ENCODE data around the gene SLC26A8.
"Not testable (repeated sequence)": the region's sequence is repeated elsewhere in the genome, so short reads cannot be mapped to it uniquely, and the experiment has no call there.

Gene SLC26A8

DNA sequence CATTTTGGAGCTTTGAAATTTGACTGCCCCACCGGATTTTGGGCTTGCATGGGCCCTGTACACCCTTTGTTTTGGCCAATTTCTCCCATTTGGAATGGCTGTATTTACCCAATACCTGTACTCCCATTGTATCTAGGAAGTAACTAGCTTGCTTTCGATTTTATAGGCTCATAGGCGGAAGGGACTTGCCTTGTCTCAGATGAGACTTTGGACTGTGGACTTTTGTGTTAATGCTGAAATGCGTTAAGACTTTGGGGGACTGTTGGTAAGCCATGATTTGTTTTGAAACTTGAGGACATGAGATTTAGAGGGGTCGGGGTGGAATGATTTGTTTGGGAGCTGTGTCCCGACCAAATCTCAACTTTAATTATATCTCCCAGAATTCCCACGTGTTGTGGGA is 83.3 kb downstream of the SLC26A8 start:
- not testable (repeated sequence) for H3K36me3 ChIP-seq (ENCODE audit: control insufficient read depth in 1 of 2, insufficient read depth in 2 of 2, low read length in 2 of 2); H3K9me3 ChIP-seq (ENCODE audit: control insufficient read depth in 1 of 2, low read length in 2 of 2); H3K4me3 ChIP-seq (ENCODE audit: low read depth in 1 of 2, low read length in 2 of 2); H3K27ac ChIP-seq (ENCODE audit: low read length); H3K4me1 ChIP-seq (ENCODE audit: control insufficient read depth in 1 of 2, insufficient read depth in 2 of 2, low read length in 2 of 2); H3K27me3 ChIP-seq (ENCODE audit: low read depth, low read length)

DNA sequence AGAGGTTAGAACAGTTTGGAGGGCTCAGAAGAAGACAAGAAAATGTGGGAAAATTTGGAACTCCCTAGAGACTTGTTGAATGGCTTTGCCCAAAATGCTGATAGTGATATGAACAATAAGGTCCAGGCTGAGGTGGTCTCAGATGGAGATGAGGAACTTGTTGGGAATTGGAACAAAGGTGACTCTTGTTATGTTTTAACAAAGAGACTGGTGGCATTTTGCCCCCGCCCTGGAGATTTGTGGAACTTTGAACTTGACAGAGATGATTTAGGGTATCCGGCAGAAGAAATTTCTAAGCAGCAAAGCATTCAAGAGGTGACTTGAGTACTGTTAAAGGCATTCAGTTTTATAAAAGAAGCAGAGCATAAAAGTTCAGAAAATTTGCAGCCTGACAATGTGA is 84.4 kb downstream of the SLC26A8 start:
- not testable (repeated sequence) for H3K9me3 ChIP-seq (ENCODE audit: control insufficient read depth in 1 of 2, low read length in 2 of 2); H3K27me3 ChIP-seq (ENCODE audit: low read depth, low read length); H3K36me3 ChIP-seq (ENCODE audit: control insufficient read depth in 1 of 2, insufficient read depth in 2 of 2, low read length in 2 of 2); H3K4me3 ChIP-seq (ENCODE audit: low read depth in 1 of 2, low read length in 2 of 2); H3K4me1 ChIP-seq (ENCODE audit: control insufficient read depth in 1 of 2, insufficient read depth in 2 of 2, low read length in 2 of 2); H3K27ac ChIP-seq (ENCODE audit: low read length)

DNA sequence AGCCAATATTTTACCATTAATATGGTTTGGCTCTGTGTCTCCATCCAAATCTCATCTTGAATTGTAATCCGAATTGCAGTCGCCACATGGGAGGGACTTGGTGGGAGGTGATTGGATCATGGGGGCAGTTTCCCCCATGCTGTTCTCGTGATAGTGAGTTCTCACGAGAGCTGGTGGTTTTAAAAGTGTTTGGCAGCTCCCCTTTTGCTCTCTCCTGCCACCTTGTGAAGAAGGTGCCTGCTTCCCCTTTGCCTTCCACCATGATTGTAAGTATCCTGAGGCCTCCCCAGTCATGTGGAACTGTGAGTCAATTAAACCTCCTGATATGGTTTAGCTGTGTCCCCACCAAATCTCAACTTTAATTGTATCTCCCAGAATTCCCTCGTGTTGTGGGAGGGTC is 85.2 kb downstream of the SLC26A8 start:
- H3K27ac ChIP-seq (ENCODE audit: low read length); H3K36me3 ChIP-seq (ENCODE audit: control insufficient read depth in 1 of 2, insufficient read depth in 2 of 2, low read length in 2 of 2); H3K4me1 ChIP-seq (ENCODE audit: control insufficient read depth in 1 of 2, insufficient read depth in 2 of 2, low read length in 2 of 2); H3K9me3 ChIP-seq (ENCODE audit: control insufficient read depth in 1 of 2, low read length in 2 of 2); H3K4me3 ChIP-seq (ENCODE audit: low read depth in 1 of 2, low read length in 2 of 2); H3K27me3 ChIP-seq (ENCODE audit: low read depth, low read length): not testable (repeated sequence)

DNA sequence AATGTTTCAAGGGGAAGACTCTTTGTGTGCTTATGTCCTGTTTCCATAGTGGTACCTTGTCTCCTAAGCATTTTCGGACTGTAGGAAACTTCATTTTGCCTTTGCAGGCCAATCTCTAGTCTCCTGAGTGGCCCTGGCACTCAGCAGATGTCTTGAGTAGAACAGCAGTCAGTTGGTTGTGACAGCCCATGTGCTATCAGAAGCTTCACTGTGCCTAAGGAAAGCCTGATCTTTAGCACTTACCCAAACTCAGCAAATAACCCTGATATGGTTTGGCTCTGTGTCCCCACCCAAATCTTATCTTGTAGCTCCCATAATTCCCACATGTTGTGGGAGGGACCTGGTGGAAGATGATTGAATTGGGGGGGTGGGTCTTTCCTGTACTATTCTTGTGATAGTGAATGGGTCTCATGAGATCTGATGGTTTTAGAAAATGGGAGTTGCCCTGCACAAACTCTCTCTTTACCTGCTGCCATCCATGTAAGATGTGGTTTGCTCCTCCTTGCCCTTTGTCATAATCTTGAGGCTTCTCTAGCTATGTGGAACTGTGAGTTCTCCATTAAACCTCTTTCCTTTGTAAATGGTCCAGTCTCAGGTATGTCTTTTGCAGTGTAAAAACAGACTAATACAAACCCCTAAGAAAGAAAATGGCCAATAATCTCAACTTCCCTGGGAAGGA is 87.6 kb downstream of the SLC26A8 start:
- H3K4me1 ChIP-seq (ENCODE audit: control insufficient read depth in 1 of 2, insufficient read depth in 2 of 2, low read length in 2 of 2), result no peaks in the 10 kb centered on the region
- H3K4me3 ChIP-seq (ENCODE audit: low read depth in 1 of 2, low read length in 2 of 2), result no peak overlapping the region
- H3K27ac ChIP-seq (ENCODE audit: low read length), result no peak overlapping the region
- H3K27me3 ChIP-seq (ENCODE audit: low read depth, low read length), result no peaks in the 10 kb centered on the region
- no peaks in the 10 kb centered on the region for H3K36me3 ChIP-seq (ENCODE audit: control insufficient read depth in 1 of 2, insufficient read depth in 2 of 2, low read length in 2 of 2)
- no peaks in the 10 kb centered on the region for H3K9me3 ChIP-seq (ENCODE audit: control insufficient read depth in 1 of 2, low read length in 2 of 2)

DNA sequence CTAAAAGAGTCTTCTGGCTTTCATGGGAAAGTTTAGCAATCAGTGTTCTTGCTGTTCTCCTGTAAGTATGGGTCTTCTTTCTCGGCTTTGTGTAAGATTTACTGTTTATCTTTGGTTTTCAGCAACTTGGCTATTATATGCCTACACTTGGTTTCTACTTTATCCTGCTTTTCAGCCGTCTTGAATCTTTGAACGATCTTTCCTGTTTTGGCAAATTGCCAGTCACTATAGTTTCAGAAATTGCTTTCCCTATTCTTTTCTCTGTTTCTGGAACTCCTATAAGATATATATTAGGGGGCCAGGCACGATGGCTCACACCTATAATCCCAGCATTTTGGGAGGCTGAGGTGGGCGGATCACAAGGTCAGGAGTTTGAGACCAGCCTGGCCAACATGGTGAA is 89.0 kb downstream of the SLC26A8 start:
- no peaks in the 10 kb centered on the region for H3K36me3 ChIP-seq (ENCODE audit: control insufficient read depth in 1 of 2, insufficient read depth in 2 of 2, low read length in 2 of 2)
- H3K4me1 ChIP-seq (ENCODE audit: control insufficient read depth in 1 of 2, insufficient read depth in 2 of 2, low read length in 2 of 2), result no peaks in the 10 kb centered on the region
- no peak overlapping the region for H3K27ac ChIP-seq (ENCODE audit: low read length)
- no peaks in the 10 kb centered on the region for H3K9me3 ChIP-seq (ENCODE audit: control insufficient read depth in 1 of 2, low read length in 2 of 2)
- no peaks in the 10 kb centered on the region for H3K27me3 ChIP-seq (ENCODE audit: low read depth, low read length)
- no peak overlapping the region for H3K4me3 ChIP-seq (ENCODE audit: low read depth in 1 of 2, low read length in 2 of 2)

DNA sequence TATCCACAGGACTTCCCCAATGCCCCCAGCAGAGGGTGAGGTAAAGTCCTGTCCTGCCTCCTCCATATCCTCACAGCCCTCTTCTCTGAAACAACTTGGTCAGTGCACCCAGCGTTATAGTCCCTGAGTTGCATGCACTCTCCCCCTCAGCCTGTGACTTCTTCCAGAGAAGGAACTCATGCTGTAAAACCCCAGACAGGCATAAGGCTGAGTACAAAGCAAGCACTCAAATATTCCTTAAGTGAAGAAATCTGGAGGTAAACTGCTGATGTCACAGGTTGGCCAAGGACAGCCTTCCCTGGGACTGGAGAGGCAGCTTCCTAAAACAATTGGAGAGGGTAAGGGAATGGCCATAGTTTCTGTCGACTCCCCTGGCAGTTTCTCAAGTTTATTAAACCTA is 90.6 kb downstream of the SLC26A8 start:
- Histone ChIP-seq H3K9me3 (ENCODE audit: control insufficient read depth in 1 of 2, low read length in 2 of 2) (no peaks in the 10 kb centered on the region), H3K4me1 (ENCODE audit: control insufficient read depth in 1 of 2, insufficient read depth in 2 of 2, low read length in 2 of 2) (no peaks in the 10 kb centered on the region), H3K27me3 (ENCODE audit: low read depth, low read length) (no peaks in the 10 kb centered on the region), H3K4me3 (ENCODE audit: low read depth in 1 of 2, low read length in 2 of 2) (no peak overlapping the region), H3K36me3 (ENCODE audit: control insufficient read depth in 1 of 2, insufficient read depth in 2 of 2, low read length in 2 of 2) (no peaks in the 10 kb centered on the region), H3K27ac (ENCODE audit: low read length) (no peak overlapping the region)

DNA sequence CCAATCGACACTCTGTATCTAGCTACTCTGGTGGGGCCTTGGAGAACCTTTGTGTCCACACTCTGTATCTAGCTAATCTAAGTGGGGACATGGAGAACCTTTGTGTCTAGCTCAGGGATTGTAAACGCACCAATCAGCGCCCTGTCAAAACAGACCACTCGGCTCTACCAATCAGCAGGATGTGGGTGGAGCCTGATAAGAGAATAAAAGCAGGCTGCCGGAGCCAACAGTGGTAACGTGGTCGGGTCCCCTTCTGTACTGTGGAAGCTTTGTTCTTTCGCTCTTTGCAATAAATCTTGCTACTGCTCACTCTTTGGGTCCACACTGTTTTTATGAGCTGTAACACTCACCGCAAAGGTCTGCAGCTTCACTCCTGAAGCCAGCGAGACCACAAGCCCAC is 92.6 kb downstream of the SLC26A8 start:
- not testable (repeated sequence) for H3K4me3 ChIP-seq (ENCODE audit: low read depth in 1 of 2, low read length in 2 of 2); H3K9me3 ChIP-seq (ENCODE audit: control insufficient read depth in 1 of 2, low read length in 2 of 2); H3K4me1 ChIP-seq (ENCODE audit: control insufficient read depth in 1 of 2, insufficient read depth in 2 of 2, low read length in 2 of 2)

DNA sequence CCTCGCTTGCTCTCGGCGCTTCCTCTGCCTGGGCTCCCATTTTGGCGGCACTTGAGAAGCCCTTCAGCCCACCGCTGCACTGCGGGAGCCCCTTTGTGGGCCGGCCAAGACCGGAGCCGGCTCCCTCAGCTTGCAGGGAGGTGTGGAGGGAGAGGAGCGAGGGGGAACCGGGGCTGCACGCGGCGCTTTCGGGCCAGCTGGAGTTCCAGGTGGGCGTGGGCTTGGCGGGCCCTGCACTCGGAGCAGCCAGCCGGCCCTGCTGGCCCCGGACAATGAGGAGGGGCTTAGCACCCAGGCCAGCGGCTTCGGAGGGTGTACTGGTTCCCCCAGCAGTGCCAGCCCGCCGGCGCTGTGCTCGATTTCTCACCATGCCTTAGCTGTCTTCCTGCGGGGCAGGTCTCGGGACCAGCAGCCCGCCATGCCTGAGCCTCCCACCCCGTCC is 93.3 kb downstream of the SLC26A8 start:
- Histone ChIP-seq H3K9me3 (ENCODE audit: control insufficient read depth in 1 of 2, low read length in 2 of 2) (no peaks in the 10 kb centered on the region), H3K4me1 (ENCODE audit: control insufficient read depth in 1 of 2, insufficient read depth in 2 of 2, low read length in 2 of 2) (no peaks in the 10 kb centered on the region), H3K36me3 (ENCODE audit: control insufficient read depth in 1 of 2, insufficient read depth in 2 of 2, low read length in 2 of 2) (no peaks in the 10 kb centered on the region), H3K27ac (ENCODE audit: low read length) (no peak overlapping the region), H3K27me3 (ENCODE audit: low read depth, low read length) (no peaks in the 10 kb centered on the region), H3K4me3 (ENCODE audit: low read depth in 1 of 2, low read length in 2 of 2) (no peak overlapping the region)

More for the DNA sequence above, 92.6 kb downstream of the SLC26A8 start:
- H3K27ac ChIP-seq (ENCODE audit: low read length); H3K27me3 ChIP-seq (ENCODE audit: low read depth, low read length); H3K36me3 ChIP-seq (ENCODE audit: control insufficient read depth in 1 of 2, insufficient read depth in 2 of 2, low read length in 2 of 2): not testable (repeated sequence)

DNA sequence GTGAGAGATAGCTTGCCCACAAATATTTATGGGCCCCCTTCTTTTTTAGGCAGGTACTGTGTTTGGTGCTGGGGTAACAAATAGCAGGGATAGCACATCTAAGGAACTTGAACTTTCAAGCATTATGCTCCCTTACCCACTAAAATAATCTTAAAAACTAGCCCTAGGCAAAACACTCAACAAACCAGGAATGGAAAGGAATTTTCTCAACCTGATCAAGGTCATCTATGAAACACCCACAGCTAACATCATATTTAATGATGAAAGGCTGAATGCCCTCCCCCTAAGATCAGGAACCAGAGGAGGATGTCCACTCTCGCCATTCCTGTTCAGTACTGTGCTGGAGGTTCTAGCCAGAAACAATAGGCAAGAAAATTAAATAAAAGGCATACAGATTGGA is 94.8 kb downstream of the SLC26A8 start:
- H3K9me3 ChIP-seq (ENCODE audit: control insufficient read depth in 1 of 2, low read length in 2 of 2), result no peaks in the 10 kb centered on the region
- no peaks in the 10 kb centered on the region for H3K4me1 ChIP-seq (ENCODE audit: control insufficient read depth in 1 of 2, insufficient read depth in 2 of 2, low read length in 2 of 2)
- H3K27ac ChIP-seq (ENCODE audit: low read length), result no peak overlapping the region
- H3K4me3 ChIP-seq (ENCODE audit: low read depth in 1 of 2, low read length in 2 of 2), result no peak overlapping the region
- no peaks in the 10 kb centered on the region for H3K36me3 ChIP-seq (ENCODE audit: control insufficient read depth in 1 of 2, insufficient read depth in 2 of 2, low read length in 2 of 2)
- no peaks in the 10 kb centered on the region for H3K27me3 ChIP-seq (ENCODE audit: low read depth, low read length)

DNA sequence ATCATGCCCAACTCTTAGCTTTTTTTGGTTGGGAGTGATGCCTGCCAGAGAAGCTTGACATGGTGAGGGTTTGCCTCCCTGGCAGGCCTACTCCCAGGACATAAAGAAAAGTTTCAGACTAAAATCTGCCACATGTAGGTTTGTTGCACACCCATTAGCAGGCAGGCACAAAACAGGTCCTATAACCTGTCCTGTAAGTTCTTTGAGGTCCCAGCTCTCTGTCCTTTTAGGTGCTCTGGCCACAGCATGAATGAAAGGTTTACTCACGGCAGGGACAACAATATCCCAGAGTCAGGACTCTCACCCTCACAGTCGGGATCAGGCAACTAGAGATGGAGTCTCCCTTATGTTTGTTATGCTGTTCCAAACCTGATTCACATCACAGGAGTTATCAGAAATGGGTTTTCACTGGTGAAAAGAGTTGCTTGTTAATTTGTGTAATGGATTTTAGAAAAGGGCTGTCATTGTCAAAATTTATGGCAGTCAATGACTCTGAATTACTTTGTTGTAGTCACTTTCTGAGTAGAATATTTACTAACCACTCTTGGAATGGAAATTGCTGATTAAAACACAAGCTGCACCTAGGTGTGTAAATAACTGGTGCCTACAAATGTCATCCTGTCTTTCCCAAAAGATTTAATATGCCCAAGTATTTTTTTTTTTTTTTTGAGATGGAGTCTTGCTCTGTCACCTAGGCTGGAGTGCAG is 97.8 kb downstream of the SLC26A8 start:
- H3K27ac ChIP-seq (ENCODE audit: low read length), result no peak overlapping the region

DNA sequence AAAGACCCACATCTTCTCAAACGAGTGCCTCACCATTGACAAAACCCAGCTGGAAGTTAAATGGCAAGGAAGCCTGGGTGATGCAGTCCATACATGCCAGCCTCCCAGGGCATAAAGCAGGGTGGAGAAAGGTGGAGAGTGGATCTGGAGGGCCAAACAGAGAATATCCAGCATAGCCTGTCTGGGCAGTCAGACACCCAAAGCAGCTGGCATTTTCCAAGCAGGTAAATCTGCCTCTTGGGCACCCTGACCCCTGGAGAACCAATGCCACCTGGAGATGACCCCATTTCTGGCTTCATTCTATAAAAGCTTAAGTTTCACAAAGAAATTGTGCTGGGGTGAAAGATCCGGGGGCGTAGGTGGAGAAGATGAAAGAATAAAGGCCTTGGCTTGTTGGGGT is 98.5 kb downstream of the SLC26A8 start:
- peaks cover 0 to 9% of the 10 kb centered on the region in 2 donors for H3K4me1 ChIP-seq (ENCODE audit: control insufficient read depth in 1 of 2, insufficient read depth in 2 of 2, low read length in 2 of 2)
- H3K36me3 ChIP-seq (ENCODE audit: control insufficient read depth in 1 of 2, insufficient read depth in 2 of 2, low read length in 2 of 2), result no peaks in the 10 kb centered on the region
- no peak overlapping the region for H3K27ac ChIP-seq (ENCODE audit: low read length)
- H3K9me3 ChIP-seq (ENCODE audit: control insufficient read depth in 1 of 2, low read length in 2 of 2), result no peaks in the 10 kb centered on the region
- no peaks in the 10 kb centered on the region for H3K27me3 ChIP-seq (ENCODE audit: low read depth, low read length)
- no peak overlapping the region for H3K4me3 ChIP-seq (ENCODE audit: low read depth in 1 of 2, low read length in 2 of 2)

More for the DNA sequence above, 97.8 kb downstream of the SLC26A8 start:
- H3K4me1 ChIP-seq (ENCODE audit: control insufficient read depth in 1 of 2, insufficient read depth in 2 of 2, low read length in 2 of 2), result peaks cover 0 to 5% of the 10 kb centered on the region in 2 donors
- no peak overlapping the region for H3K4me3 ChIP-seq (ENCODE audit: low read depth in 1 of 2, low read length in 2 of 2)
- H3K27me3 ChIP-seq (ENCODE audit: low read depth, low read length), result no peaks in the 10 kb centered on the region
- no peaks in the 10 kb centered on the region for H3K9me3 ChIP-seq (ENCODE audit: control insufficient read depth in 1 of 2, low read length in 2 of 2)
- no peaks in the 10 kb centered on the region for H3K36me3 ChIP-seq (ENCODE audit: control insufficient read depth in 1 of 2, insufficient read depth in 2 of 2, low read length in 2 of 2)

DNA sequence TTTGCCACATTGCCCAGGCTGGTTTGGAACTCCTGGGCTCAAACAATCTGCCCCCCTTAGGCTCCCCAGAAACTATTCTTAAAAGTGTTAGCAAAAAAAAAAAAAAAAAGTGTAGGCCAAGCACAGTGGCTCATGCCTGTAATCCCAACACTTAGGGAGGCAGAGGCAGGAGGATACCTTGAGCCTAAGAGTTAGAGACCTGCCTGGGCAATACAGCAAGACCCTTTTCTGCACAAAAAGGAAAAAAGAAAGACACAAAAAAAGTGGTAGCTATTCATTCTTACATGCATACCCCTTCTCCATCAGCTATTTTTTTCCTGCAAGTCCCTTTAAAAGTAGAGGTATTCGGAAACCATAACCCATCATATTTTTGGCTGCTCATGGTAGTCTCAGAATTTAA is 100.3 kb downstream of the SLC26A8 start:
- Histone ChIP-seq H3K4me1 (ENCODE audit: control insufficient read depth in 1 of 2, insufficient read depth in 2 of 2, low read length in 2 of 2) (peaks cover 0 to 19% of the 10 kb centered on the region in 2 donors), H3K27ac (ENCODE audit: low read length) (no peak overlapping the region), H3K36me3 (ENCODE audit: control insufficient read depth in 1 of 2, insufficient read depth in 2 of 2, low read length in 2 of 2) (no peaks in the 10 kb centered on the region), H3K27me3 (ENCODE audit: low read depth, low read length) (no peaks in the 10 kb centered on the region), H3K9me3 (ENCODE audit: control insufficient read depth in 1 of 2, low read length in 2 of 2) (no peaks in the 10 kb centered on the region), H3K4me3 (ENCODE audit: low read depth in 1 of 2, low read length in 2 of 2) (no peak overlapping the region)

All from muscle layer of duodenum (tissue), 2 donors.